NCI-H774 (cell line): ENCODE data around the gene FGF13.

Experiments
- DNase-seq: peaks from one replicate; lab custom pipeline; 2025; lab: John Stamatoyannopoulos, UW

The FGF13 gene

DNA sequence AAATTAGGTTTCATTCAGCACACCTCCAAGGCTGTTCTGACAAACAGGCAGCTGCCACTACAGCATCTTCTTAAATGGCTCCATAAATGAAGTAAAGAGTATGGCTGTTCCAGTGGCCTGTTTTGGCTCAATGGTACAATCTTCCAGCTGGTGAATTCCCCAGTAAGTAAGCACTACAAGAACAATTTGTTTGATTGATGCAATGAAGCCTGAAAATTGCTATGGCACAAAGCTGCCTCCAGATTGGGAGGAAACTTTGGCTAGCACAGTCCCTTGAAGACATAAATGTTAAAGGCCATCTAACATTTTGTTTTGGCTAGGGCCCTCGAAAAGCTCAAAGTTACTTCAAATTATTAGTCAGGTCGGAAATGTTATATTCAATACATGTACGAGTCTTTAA lies 47.5 kb downstream of the FGF13 start:
- DNase-seq: no peak

DNA sequence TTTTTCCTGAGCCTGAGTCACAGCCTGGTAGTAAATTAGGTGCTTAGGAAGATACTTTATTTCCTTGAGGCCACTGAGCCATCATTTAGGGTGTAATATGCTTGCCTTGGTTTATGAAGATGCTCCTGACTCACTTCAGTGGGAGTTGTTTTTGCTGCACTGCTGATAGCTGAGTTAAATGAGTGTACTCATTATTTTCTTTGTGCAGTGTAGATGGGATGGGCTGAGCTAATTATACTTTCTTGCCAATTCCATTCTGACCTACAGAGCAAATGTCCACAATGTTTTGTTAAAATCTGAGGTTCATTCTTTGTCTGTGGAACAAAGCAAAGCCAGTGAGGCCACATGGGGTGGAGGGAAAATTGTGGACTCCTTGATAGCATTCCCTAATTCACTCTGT lies 60.0 kb downstream of the FGF13 start:
- DNase-seq: no peak

GRCh38 chrX:138648568-138648967 lies 62.9 kb downstream of the FGF13 start:
- DNase-seq: no peak

DNA sequence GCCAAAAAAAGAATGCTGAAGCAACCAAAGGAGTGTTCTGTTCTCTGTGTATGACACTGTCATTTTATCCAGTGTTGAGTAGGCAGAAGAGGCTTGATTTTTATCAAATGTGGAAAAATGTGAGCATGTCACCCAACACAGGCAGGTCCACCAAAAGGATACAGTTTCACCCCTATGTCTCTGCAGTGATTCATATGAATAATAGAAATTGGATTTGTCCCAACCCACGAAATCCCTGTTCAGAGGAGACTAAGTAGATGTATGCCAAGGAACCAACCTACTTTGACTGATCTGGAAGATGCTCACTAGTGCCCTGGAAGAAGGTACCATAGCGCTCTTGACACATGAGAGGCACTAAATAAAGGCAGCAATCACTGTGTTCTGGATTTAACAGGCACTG lies 72.5 kb downstream of the FGF13 start:
- no peak for DNase-seq
